ENCODE results near the gene CFAP299. TPM values are rescaled to one million over a fixed set of nuclear protein-coding genes. Genes with fewer than 3 reads are reported as not detected.

CFAP299 gene
- not detected in 5 replicates for total RNA-seq (2022; extraction: Qiagen RNA extraction; ENCODE audit: low read depth)

GRCh38 chr4:80335554-80336358 lies at the start of gene CFAP299:
Gene CFAP299, plus strand, starts transcription at chr4:80335730.

Other genes starting within 250 kb of the CFAP299 start
- 0.17 to 0.27 TPM (median 0.21 TPM) in 5 replicates for gene PRDM8, start 138.2 kb upstream of the CFAP299 start, total RNA-seq (2022; extraction: Qiagen RNA extraction; ENCODE audit: low read depth)
- 0.15 to 0.38 TPM (median 0.34 TPM) in 5 replicates for gene FGF5, start 69.1 kb upstream of the CFAP299 start, total RNA-seq (2022; extraction: Qiagen RNA extraction; ENCODE audit: low read depth)

Data from A549 treated with GW870086 at 1 μM for 4 hours (cell line).